22Rv1 (cell line): ENCODE results near the gene TMA16.
A peak's percentile ranks its signal among the peaks of the same experiment; 100 is the strongest.

ENCODE experiments used
- H3K27ac ChIP-seq: fragments of 450-650 bp; 2 replicates; pipeline ENCODE4 v1.5.1; 2017
- ZFX ChIP-seq: fragments of 450-650 bp; IDR thresholded peaks from 2 replicates; pipeline ENCODE4 v1.6.1; 2017; ENCODE audit warnings: antibody characterized with exemption, borderline replicate concordance
- TF ChIP-seq, protein P1 (sequence below): fragments of 450-650 bp; IDR thresholded peaks from 2 replicates; pipeline ENCODE4 v1.5.1; 2017; ENCODE audit warnings: mild to moderate bottlenecking

Gene TMA16

DNA sequence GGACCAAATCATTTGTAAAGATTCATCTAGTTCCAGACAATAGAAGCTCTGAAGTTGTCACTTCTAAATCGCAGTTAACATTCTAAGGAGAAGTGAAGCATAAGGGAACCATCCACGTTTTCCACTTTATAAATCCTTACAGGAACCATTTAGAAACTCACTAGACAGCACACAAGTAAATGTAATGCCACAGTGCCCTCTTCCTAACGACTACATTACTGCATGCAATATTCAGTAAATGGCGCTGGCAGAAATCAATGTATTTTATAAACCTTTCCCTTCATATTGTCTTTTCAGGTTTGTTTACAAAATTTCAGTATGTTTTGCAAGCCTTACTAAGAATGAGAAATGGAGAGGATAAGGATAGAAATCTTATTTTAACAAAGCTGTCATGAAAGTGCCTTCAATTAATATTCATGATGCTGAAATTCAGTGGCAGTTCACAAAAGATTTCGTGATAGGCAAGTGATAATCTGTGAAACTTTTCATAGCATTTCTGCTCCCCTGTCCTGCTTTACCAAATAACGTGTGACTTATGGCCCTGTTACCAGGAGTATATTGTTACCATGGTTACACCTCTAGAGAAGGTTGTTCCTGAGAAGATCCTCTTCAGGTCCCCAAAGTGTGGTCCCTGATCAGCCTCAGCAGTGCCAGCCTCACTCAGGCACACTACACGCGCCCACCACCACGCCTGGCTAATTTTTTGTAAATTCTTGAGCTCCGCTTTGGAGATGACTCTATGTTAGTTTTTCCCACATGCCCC lies 54.2 kb downstream of the TMA16 start:
- H3K27ac ChIP-seq = no peak overlapping the region
- no peak for TF ChIP-seq ZFX
- TF ChIP-seq, protein P1, sequence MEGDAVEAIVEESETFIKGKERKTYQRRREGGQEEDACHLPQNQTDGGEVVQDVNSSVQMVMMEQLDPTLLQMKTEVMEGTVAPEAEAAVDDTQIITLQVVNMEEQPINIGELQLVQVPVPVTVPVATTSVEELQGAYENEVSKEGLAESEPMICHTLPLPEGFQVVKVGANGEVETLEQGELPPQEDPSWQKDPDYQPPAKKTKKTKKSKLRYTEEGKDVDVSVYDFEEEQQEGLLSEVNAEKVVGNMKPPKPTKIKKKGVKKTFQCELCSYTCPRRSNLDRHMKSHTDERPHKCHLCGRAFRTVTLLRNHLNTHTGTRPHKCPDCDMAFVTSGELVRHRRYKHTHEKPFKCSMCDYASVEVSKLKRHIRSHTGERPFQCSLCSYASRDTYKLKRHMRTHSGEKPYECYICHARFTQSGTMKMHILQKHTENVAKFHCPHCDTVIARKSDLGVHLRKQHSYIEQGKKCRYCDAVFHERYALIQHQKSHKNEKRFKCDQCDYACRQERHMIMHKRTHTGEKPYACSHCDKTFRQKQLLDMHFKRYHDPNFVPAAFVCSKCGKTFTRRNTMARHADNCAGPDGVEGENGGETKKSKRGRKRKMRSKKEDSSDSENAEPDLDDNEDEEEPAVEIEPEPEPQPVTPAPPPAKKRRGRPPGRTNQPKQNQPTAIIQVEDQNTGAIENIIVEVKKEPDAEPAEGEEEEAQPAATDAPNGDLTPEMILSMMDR = peak; percentile 79

DNA sequence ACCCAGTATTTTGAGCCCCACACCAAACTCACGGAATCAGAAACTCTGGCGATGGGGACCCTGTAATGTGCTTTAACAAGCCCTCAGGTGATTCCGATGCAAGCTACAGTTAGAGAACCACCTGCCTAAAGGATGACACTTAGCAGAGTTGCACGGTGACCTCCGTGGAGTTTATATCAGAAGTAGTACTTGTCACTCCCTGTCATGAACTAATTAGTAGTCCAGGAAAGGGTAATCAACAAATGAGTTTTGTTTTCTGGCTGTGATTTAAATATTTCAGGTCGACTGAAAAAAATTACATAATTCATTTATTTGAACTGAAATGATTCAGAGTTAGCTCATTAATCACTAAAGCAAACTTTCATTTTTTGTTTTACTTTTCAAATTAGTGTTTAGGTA lies 56.4 kb downstream of the TMA16 start:
- no peak overlapping the region for H3K27ac ChIP-seq
- TF ChIP-seq, protein P1 = no peak
- no peak for TF ChIP-seq ZFX

DNA sequence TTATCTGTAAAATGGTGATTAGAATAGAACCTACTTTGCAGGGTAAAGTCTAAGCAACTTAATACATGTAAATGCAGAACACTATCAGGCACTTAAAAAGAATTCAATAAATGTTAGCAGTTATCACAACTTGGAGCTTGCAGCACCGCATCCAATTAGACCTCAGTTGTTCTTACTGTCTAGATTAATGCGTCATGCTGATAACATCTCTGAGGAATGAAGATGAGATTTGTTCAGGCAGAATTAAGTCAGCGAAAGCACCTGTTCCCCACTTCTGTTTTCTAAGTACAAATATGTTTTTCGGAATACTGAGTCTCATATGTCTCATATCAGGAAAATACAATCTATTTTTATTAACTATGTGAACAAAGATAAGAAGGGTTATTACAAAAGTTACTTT lies 58.7 kb downstream of the TMA16 start:
- no peak overlapping the region for H3K27ac ChIP-seq
- TF ChIP-seq, protein P1 = no peak
- no peak for TF ChIP-seq ZFX

DNA sequence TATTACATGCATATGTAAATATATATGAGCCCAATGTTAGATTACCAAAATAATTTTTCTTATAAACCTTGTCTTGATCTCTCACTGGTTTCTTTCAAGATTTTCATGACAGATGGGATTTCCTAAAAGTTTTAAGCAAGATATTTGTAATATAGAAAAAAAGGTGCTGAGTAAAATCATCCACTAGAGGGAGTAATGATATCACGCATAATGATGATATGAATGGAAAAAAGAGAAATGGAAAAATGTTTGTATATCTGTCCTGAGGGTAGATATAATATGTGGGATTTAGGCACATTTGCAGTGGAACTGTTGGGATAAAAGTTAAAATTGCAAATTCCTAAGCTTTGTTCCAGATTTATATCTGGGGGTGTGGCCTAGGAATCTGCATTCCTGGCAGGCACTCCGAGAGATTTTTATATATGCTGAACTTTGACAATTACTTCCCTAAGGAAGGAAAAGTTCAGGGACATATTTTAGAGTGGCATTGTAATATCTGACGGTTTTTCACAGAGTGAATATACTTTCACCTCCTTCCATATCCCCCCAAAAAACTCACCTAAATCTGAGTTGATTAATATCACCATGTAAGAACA lies 60.5 kb downstream of the TMA16 start:
- H3K27ac ChIP-seq = no peak overlapping the region
- TF ChIP-seq ZFX = no peak
- TF ChIP-seq, protein P1 = peak; percentile 84

DNA sequence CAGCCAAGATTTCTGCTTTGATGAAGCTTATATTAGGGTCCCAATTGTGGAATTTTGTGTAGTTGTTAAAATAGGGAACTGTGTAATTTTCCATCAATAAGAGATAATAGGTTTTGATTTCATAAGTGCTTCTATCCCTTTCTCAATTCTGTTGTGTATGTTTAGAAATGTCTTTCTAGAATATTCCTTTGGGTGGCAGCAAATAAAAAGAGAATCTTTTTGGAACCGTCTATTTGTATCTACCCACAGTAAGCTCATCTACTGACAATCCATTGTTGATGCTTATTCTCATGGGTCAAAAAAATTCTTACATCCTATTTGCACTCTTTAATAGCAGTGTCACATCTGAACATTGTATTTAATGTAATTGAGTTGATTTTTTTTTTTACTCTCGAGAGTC lies 61.7 kb downstream of the TMA16 start:
- no peak overlapping the region for H3K27ac ChIP-seq
- TF ChIP-seq ZFX = no peak
- TF ChIP-seq, protein P1 = peak; percentile 39

DNA sequence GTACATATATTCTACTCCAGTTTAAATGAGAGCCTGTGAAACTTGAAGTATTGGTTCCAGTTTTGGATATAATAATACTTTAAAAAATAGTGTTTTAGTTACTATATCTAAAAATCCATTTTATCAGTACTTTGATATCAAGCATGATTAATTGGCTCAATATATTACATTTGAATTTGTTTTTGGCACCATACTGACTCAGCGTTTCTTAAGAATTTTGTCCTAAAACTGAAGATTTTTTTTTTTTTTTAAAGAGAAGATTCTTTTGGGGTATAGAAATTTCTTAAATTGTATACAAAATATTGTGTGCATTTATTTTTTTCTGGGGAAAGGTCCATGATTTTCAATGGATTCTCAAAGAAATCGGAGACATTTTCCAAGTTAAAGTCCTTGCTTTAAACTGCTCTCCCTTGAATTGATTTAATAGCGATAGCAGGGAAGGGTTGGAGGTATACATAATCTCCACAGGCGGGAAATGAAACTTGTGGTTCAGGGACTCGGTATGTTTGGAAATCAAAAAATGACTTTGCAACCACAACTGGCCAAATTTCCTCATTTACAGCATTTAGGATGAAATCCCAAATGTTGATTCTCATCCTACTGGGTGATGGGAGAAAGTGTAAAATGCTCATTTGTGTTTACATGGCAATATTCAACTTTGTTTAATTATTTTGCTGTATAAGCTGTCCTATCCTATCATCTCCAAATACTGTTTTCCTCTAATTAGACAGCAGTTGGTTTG lies 62.3 kb downstream of the TMA16 start:
- no peak for TF ChIP-seq ZFX
- TF ChIP-seq, protein P1 = no peak
- H3K27ac ChIP-seq = no peak overlapping the region
